Ishikawa (cell line): ENCODE data around the gene COLQ.
A peak's percentile ranks its signal among the peaks of the same experiment; 100 is the strongest.

Source experiments
- EGR1 ChIP-seq: IDR thresholded peaks from 2 replicates; pipeline ENCODE4 v1.6.1; 2012
- EP300 ChIP-seq: IDR thresholded peaks from 2 replicates; pipeline ENCODE4 v1.6.1; 2012; ENCODE audit warnings: borderline replicate concordance
- NFIC ChIP-seq: IDR thresholded peaks from 2 replicates; pipeline ENCODE4 v1.6.1; 2012
- RAD21 ChIP-seq: IDR thresholded peaks from 2 replicates; pipeline ENCODE4 v1.6.1; 2012; ENCODE audit warnings: low read depth
- TCF12 ChIP-seq: IDR thresholded peaks from 2 replicates; pipeline ENCODE4 v1.6.1; 2012; ENCODE audit warnings: low read depth
- TF ChIP-seq, protein P1 (sequence below): IDR thresholded peaks from 2 replicates; pipeline ENCODE4 v1.6.1; 2012
- TF ChIP-seq, protein P2 (sequence below): IDR thresholded peaks from 2 replicates; pipeline ENCODE4 v1.6.1; 2012

- TF ChIP-seq EP300 (no peak), EGR1 (no peak), TCF12 (no peak), RAD21 (peak; percentile 58), NFIC (no peak)
- TF ChIP-seq, protein P1, sequence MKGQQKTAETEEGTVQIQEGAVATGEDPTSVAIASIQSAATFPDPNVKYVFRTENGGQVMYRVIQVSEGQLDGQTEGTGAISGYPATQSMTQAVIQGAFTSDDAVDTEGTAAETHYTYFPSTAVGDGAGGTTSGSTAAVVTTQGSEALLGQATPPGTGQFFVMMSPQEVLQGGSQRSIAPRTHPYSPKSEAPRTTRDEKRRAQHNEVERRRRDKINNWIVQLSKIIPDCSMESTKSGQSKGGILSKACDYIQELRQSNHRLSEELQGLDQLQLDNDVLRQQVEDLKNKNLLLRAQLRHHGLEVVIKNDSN: no peak
- TF ChIP-seq, protein P2, sequence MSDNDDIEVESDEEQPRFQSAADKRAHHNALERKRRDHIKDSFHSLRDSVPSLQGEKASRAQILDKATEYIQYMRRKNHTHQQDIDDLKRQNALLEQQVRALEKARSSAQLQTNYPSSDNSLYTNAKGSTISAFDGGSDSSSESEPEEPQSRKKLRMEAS: no peak
Observed at GRCh38 chr3:15405448-15406050, 116.0 kb downstream of the COLQ start.
